GM12801 (cell line): ENCODE results near the gene H19.

Experiments used
- CTCF ChIP-seq: IDR thresholded peaks from one replicate; pipeline ENCODE4 v1.5.1; 2011; ENCODE audit warnings: control low read depth; ENCODE audit not compliant: insufficient read length; ENCODE audit errors: extremely low read depth

Gene H19

GRCh38 chr11:1997755-1998154 lies at the start of gene H19:
TSS of gene H19 (minus strand) at chr11:1997842.
- TF ChIP-seq CTCF, result no peak

GRCh38 chr11:2041963-2042362 lies 44.3 kb upstream of the H19 start:
- no peak for TF ChIP-seq CTCF

- TF ChIP-seq CTCF, result no peak
Measured at GRCh38 chr11:2041153-2041552, 43.5 kb upstream of the H19 start.

- TF ChIP-seq CTCF, result no peak
Measured at GRCh38 chr11:2039198-2039759, 41.6 kb upstream of the H19 start.

GRCh38 chr11:2036863-2037486 lies 39.3 kb upstream of the H19 start:
- TF ChIP-seq CTCF, result no peak

- no peak for TF ChIP-seq CTCF
Measured at GRCh38 chr11:2035382-2035781, 37.7 kb upstream of the H19 start.

GRCh38 chr11:2031058-2031457 lies 33.4 kb upstream of the H19 start:
- TF ChIP-seq CTCF, result no peak
